Trophoblast cell (in vitro differentiated cells and primary cell): ENCODE results near the gene ARHGDIB.
A peak's percentile ranks its signal among the peaks of the same experiment; 100 is the strongest.

Experiments
- DNase-seq, 2 donors: peaks; one replicate each; pipeline ENCODE4 v3.0.0-alpha.2; 2016
- H2AFZ ChIP-seq: 2 replicates; pipeline ENCODE4 v1.6.1; 2013; ENCODE audit warnings: low read length, moderate library complexity, mild to moderate bottlenecking; ENCODE audit not compliant: insufficient read depth, poor library complexity
- H2AK5ac ChIP-seq: 2 replicates; pipeline ENCODE4 v1.6.1; 2013; ENCODE audit warnings: mild to moderate bottlenecking, low read length
- H2BK120ac ChIP-seq: 2 replicates; pipeline ENCODE4 v1.6.1; 2013; ENCODE audit warnings: low read length, mild to moderate bottlenecking, moderate library complexity; ENCODE audit not compliant: insufficient read depth, poor library complexity
- H2BK12ac ChIP-seq: 2 replicates; pipeline ENCODE4 v1.6.1; 2013; ENCODE audit warnings: mild to moderate bottlenecking, low read length, moderate library complexity
- H2BK5ac ChIP-seq: 2 replicates; pipeline ENCODE4 v1.6.1; 2013; ENCODE audit warnings: low read length, low read depth, moderate library complexity, mild to moderate bottlenecking; ENCODE audit not compliant: poor library complexity
- H3K14ac ChIP-seq: 2 replicates; pipeline ENCODE4 v1.6.1; 2013; ENCODE audit warnings: mild to moderate bottlenecking, low read length
- H3K18ac ChIP-seq: 2 replicates; pipeline ENCODE4 v1.6.1; 2013; ENCODE audit warnings: mild to moderate bottlenecking, low read length
- H3K23ac ChIP-seq: 2 replicates; pipeline ENCODE4 v1.6.1; 2013; ENCODE audit warnings: low read length
- H3K27ac ChIP-seq: 2 replicates; pipeline ENCODE4 v1.5.1; 2013; ENCODE audit warnings: low read depth, mild to moderate bottlenecking, inconsistent platforms, low read length, moderate library complexity
- H3K27me3 ChIP-seq: 2 replicates; pipeline ENCODE4 v1.6.1; 2013; ENCODE audit warnings: inconsistent platforms, mild to moderate bottlenecking, low read length, moderate library complexity; ENCODE audit not compliant: insufficient read depth
- H3K36me3 ChIP-seq, 2 experiments: 1 replicate in 1 of 2; 2 replicates in 1 of 2; pipeline ENCODE4 v1.6.1; 2013; ENCODE audit warnings: low read length in 2 of 2, mild to moderate bottlenecking in 2 of 2, moderate library complexity in 1 of 2; ENCODE audit not compliant: insufficient read depth in 2 of 2, control insufficient read depth in 1 of 2
- H3K4ac ChIP-seq: 2 replicates; pipeline ENCODE4 v1.6.1; 2013; ENCODE audit warnings: low read depth, mild to moderate bottlenecking, low read length, moderate library complexity
- H3K4me1 ChIP-seq, 2 experiments: 1 replicate in 1 of 2; 2 replicates in 1 of 2; pipeline ENCODE4 v1.6.1; 2013; ENCODE audit warnings: low read length in 2 of 2, mild to moderate bottlenecking in 2 of 2, moderate library complexity in 1 of 2; ENCODE audit not compliant: insufficient read depth in 2 of 2, control insufficient read depth in 1 of 2
- H3K4me2 ChIP-seq: 2 replicates; pipeline ENCODE4 v1.6.1; 2013; ENCODE audit warnings: inconsistent platforms, mild to moderate bottlenecking, low read length, moderate library complexity
- H3K4me3 ChIP-seq: 2 replicates; pipeline ENCODE4 v1.5.1; 2013; ENCODE audit warnings: mild to moderate bottlenecking, low read depth, low read length, inconsistent platforms
- H3K79me1 ChIP-seq: one replicate; pipeline ENCODE4 v1.6.1; 2013; ENCODE audit warnings: low read length
- H3K79me2 ChIP-seq: 2 replicates; pipeline ENCODE4 v1.6.1; 2013; ENCODE audit warnings: low read length, mild to moderate bottlenecking; ENCODE audit not compliant: control insufficient read depth, insufficient read depth, poor library complexity
- H3K9ac ChIP-seq: 2 replicates; pipeline ENCODE4 v1.6.1; 2013; ENCODE audit warnings: mild to moderate bottlenecking, low read length
- H3K9me3 ChIP-seq: 2 replicates; pipeline ENCODE4 v1.6.1; 2013; ENCODE audit warnings: low read depth, mild to moderate bottlenecking, control low read depth, inconsistent platforms, low read length; ENCODE audit not compliant: insufficient read depth
- H4K12ac ChIP-seq: 2 replicates; pipeline ENCODE4 v1.6.1; 2013; ENCODE audit warnings: low read depth, mild to moderate bottlenecking, low read length, moderate library complexity
- H4K8ac ChIP-seq: 2 replicates; pipeline ENCODE4 v1.6.1; 2013; ENCODE audit warnings: low read depth, mild to moderate bottlenecking, low read length, moderate library complexity
- H4K91ac ChIP-seq: one replicate; pipeline ENCODE4 v1.6.1; 2013; ENCODE audit warnings: low read depth, mild to moderate bottlenecking, low read length, moderate library complexity
- WGBS: extraction: QIAGEN DNeasy Blood & Tissue Kit; methylation state at CpG from one replicate; pipeline ENCODE4 v1.1.7; 2013; ENCODE audit warnings: missing lambda C conversion rate; ENCODE audit not compliant: insufficient read length, insufficient coverage; ENCODE audit errors: extremely low coverage; 5-methylcytosine and 5-hydroxymethylcytosine counted together

Gene ARHGDIB

GRCh38 chr12:14958361-14959125 is 2.9 kb downstream of the ARHGDIB start:
- no peak overlapping the region for H3K4ac ChIP-seq
- H3K18ac ChIP-seq = no peak overlapping the region
- H4K12ac ChIP-seq = no peak overlapping the region
- H3K79me2 ChIP-seq = no peaks in the 10 kb centered on the region
- peak overlapping the region; percentile 93 for H4K91ac ChIP-seq
- no peak overlapping the region for H3K4me3 ChIP-seq
- H3K36me3 ChIP-seq = no peaks in the 10 kb centered on the region
- peak overlapping the region; percentile 59 for H3K27ac ChIP-seq
- no peak overlapping the region for H3K9ac ChIP-seq
- no peaks in the 10 kb centered on the region for H3K9me3 ChIP-seq
- H3K27me3 ChIP-seq = no peaks in the 10 kb centered on the region
- peak overlapping the region; percentile 36 for H2BK120ac ChIP-seq
- peaks cover 15 to 23% of the 10 kb centered on the region in 2 experiments for H3K4me1 ChIP-seq
- WGBS = no CpG with 5 or more reads among the region's 11 CpGs
- peak overlapping the region; percentile 45 for H2AK5ac ChIP-seq
- peaks cover 22% of the 10 kb centered on the region for H3K79me1 ChIP-seq
- no peak overlapping the region for H2AFZ ChIP-seq
- peak in 1 of 2 donors; percentile 19 for DNase-seq
- no peak overlapping the region for H3K23ac ChIP-seq
- H3K14ac ChIP-seq = peak overlapping the region; percentile 53
- peak overlapping the region; percentile 96 for H2BK5ac ChIP-seq
- H3K4me2 ChIP-seq = no peak overlapping the region
- peak overlapping the region; percentile 45 for H2BK12ac ChIP-seq
- H4K8ac ChIP-seq = no peak overlapping the region

GRCh38 chr12:14957551-14958168 is 3.7 kb downstream of the ARHGDIB start:
- Histone ChIP-seq H3K4me1 (peaks cover 16 to 23% of the 10 kb centered on the region in 2 experiments), H2BK5ac (peak overlapping the region; percentile 96), H2AFZ (no peak overlapping the region), H3K79me2 (no peaks in the 10 kb centered on the region), H3K4ac (peak overlapping the region; percentile 71), H3K18ac (peak overlapping the region; percentile 91), H3K4me2 (no peak overlapping the region), H2AK5ac (peak overlapping the region; percentile 96), H2BK12ac (peak overlapping the region; percentile 98), H3K36me3 (no peaks in the 10 kb centered on the region), H3K9me3 (no peaks in the 10 kb centered on the region), H3K14ac (peak overlapping the region; percentile 79), H3K27ac (peak overlapping the region; percentile 59), H3K23ac (no peak overlapping the region), H4K8ac (peak overlapping the region; percentile 83), H4K12ac (peak overlapping the region; percentile 73), H3K9ac (no peak overlapping the region), H3K27me3 (no peaks in the 10 kb centered on the region), H2BK120ac (peak overlapping the region; percentile 89), H4K91ac (peak overlapping the region; percentile 93), H3K4me3 (no peak overlapping the region), H3K79me1 (peaks cover 25% of the 10 kb centered on the region)
- DNase-seq = peak in 1 of 2 donors; percentile 30
- 88% methylated on average over 1 of the region's 5 CpGs for WGBS

GRCh38 chr12:14956905-14957304 is 4.5 kb downstream of the ARHGDIB start:
- no peak overlapping the region for H3K4me3 ChIP-seq
- DNase-seq = no peak
- H3K79me1 ChIP-seq = peaks cover 28% of the 10 kb centered on the region
- no peak overlapping the region for H3K18ac ChIP-seq
- H3K14ac ChIP-seq = no peak overlapping the region
- H2BK12ac ChIP-seq = no peak overlapping the region
- H3K4me1 ChIP-seq = peaks cover 17 to 26% of the 10 kb centered on the region in 2 experiments
- no peak overlapping the region for H3K9ac ChIP-seq
- H2BK120ac ChIP-seq = no peak overlapping the region
- no peak overlapping the region for H2AFZ ChIP-seq
- H4K91ac ChIP-seq = no peak overlapping the region
- no peaks in the 10 kb centered on the region for H3K9me3 ChIP-seq
- H3K4ac ChIP-seq = no peak overlapping the region
- no peaks in the 10 kb centered on the region for H3K79me2 ChIP-seq
- WGBS = no CpG with 5 or more reads among the region's 2 CpGs
- H2AK5ac ChIP-seq = no peak overlapping the region
- H2BK5ac ChIP-seq = no peak overlapping the region
- H4K8ac ChIP-seq = no peak overlapping the region
- H3K36me3 ChIP-seq = no peaks in the 10 kb centered on the region
- no peaks in the 10 kb centered on the region for H3K27me3 ChIP-seq
- H4K12ac ChIP-seq = no peak overlapping the region
- peak overlapping the region; percentile 48 for H3K27ac ChIP-seq
- H3K4me2 ChIP-seq = no peak overlapping the region
- H3K23ac ChIP-seq = no peak overlapping the region

- Histone ChIP-seq H3K4ac (no peak overlapping the region), H2AK5ac (no peak overlapping the region), H2BK120ac (no peak overlapping the region), H2BK12ac (no peak overlapping the region), H3K4me3 (no peak overlapping the region), H2BK5ac (no peak overlapping the region), H3K27ac (no peak overlapping the region), H3K36me3 (no peaks in the 10 kb centered on the region), H3K18ac (no peak overlapping the region), H3K4me1 (peaks cover 19 to 24% of the 10 kb centered on the region in 2 experiments), H4K12ac (no peak overlapping the region), H3K23ac (no peak overlapping the region), H3K27me3 (no peaks in the 10 kb centered on the region), H4K8ac (no peak overlapping the region), H2AFZ (no peak overlapping the region), H3K79me1 (peaks cover 27% of the 10 kb centered on the region), H3K9me3 (no peaks in the 10 kb centered on the region), H3K79me2 (no peaks in the 10 kb centered on the region), H3K9ac (peak overlapping the region; percentile 24), H4K91ac (no peak overlapping the region), H3K14ac (no peak overlapping the region), H3K4me2 (no peak overlapping the region)
- no peak for DNase-seq
- WGBS = no CpG with 5 or more reads among the region's 9 CpGs
These were observed 5.1 kb downstream of the ARHGDIB start for GRCh38 chr12:14956024-14956891.
